AML-193 (cell line): ENCODE measurements around the gene SPATA13.
"Not testable (repeated sequence)": the region's sequence is repeated elsewhere in the genome, so short reads cannot be mapped to it uniquely, and the experiment has no call there.

ENCODE experiments used
- DNase-seq, 2 experiments: peaks; one replicate each; lab custom pipeline; 2025; lab: John Stamatoyannopoulos, UW

SPATA13 gene

GRCh38 chr13:24196593-24197197, 36.2 kb downstream of the SPATA13 start:
- DNase-seq: peak; percentile 39 to 55

GRCh38 chr13:24199016-24199415, 38.5 kb downstream of the SPATA13 start:
- no peak for DNase-seq

- no peak for DNase-seq
These were observed 41.7 kb downstream of the SPATA13 start for GRCh38 chr13:24202215-24202614.

- DNase-seq: no peak
These were observed 42.8 kb downstream of the SPATA13 start for GRCh38 chr13:24203273-24203672.

GRCh38 chr13:24203811-24204210, 43.3 kb downstream of the SPATA13 start:
- peak; percentile 46 to 63 for DNase-seq

- DNase-seq: not testable (repeated sequence)
These were observed 44.6 kb downstream of the SPATA13 start for GRCh38 chr13:24205076-24205475.

GRCh38 chr13:24207841-24208667, 47.5 kb downstream of the SPATA13 start:
- no peak for DNase-seq

GRCh38 chr13:24209138-24209537, 48.6 kb downstream of the SPATA13 start:
- no peak for DNase-seq

- DNase-seq: no peak
These were observed 51.7 kb downstream of the SPATA13 start for GRCh38 chr13:24212254-24212653.

- no peak for DNase-seq
These were observed 52.2 kb downstream of the SPATA13 start for GRCh38 chr13:24212674-24213073.

GRCh38 chr13:24213932-24214331, 53.4 kb downstream of the SPATA13 start:
- DNase-seq: no peak

GRCh38 chr13:24214528-24214927, 54.0 kb downstream of the SPATA13 start:
- DNase-seq: no peak

- no peak for DNase-seq
These were observed 54.6 kb downstream of the SPATA13 start for GRCh38 chr13:24215126-24215525.

GRCh38 chr13:24215732-24216131, 55.2 kb downstream of the SPATA13 start:
- no peak for DNase-seq

- no peak for DNase-seq
These were observed 55.7 kb downstream of the SPATA13 start for GRCh38 chr13:24216176-24216575.

- not testable (repeated sequence) for DNase-seq
These were observed 56.3 kb downstream of the SPATA13 start for GRCh38 chr13:24216779-24217178.

GRCh38 chr13:24217601-24218281, 57.2 kb downstream of the SPATA13 start:
- no peak for DNase-seq

- DNase-seq: no peak
These were observed 57.8 kb downstream of the SPATA13 start for GRCh38 chr13:24218338-24218737.

- DNase-seq: no peak
These were observed 58.5 kb downstream of the SPATA13 start for GRCh38 chr13:24218977-24219376.

GRCh38 chr13:24220086-24220703, 59.7 kb downstream of the SPATA13 start:
- DNase-seq: peak; percentile 78 to 80

GRCh38 chr13:24221007-24221406, 60.5 kb downstream of the SPATA13 start:
- DNase-seq: no peak

GRCh38 chr13:24222756-24223155, 62.2 kb downstream of the SPATA13 start:
- no peak for DNase-seq
